ENCODE results near the gene MYO1D.
A peak's percentile ranks its signal among the peaks of the same experiment; 100 is the strongest.
"Not testable (repeated sequence)": the region's sequence is repeated elsewhere in the genome, so short reads cannot be mapped to it uniquely, and the experiment has no call there.

MYO1D gene

DNA sequence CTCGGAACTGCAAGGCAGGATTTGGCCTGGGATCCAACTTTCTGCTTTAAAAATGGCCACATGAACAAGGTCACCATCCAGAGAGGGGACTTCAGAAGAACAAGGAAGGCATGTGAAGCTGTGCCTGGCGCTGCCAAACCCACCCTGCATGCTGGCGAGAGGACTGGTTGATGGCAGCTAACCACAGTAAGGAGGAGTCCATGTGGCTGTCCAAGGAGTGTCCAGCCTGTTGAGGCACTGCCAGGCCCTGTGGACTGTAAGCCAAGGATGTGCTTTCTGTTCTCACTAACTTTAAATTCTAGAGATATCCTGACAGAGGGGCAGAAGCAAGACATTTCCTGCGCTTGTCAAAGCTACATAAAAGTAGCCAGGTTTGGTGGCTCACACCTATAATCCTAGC, 349.8 kb downstream of the MYO1D start:
- H3K9ac ChIP-seq (ENCODE audit: low read length) = no peak overlapping the region
- no peak overlapping the region for H2AFZ ChIP-seq (ENCODE audit: low read length)
- H3K36me3 ChIP-seq (replicated peaks; ENCODE audit: insufficient read depth, low read length) = no peaks in the 10 kb centered on the region
- H3F3A ChIP-seq (ENCODE audit: insufficient read depth, low read length) = peaks cover 18% of the 10 kb centered on the region
- TF ChIP-seq, protein P1, sequence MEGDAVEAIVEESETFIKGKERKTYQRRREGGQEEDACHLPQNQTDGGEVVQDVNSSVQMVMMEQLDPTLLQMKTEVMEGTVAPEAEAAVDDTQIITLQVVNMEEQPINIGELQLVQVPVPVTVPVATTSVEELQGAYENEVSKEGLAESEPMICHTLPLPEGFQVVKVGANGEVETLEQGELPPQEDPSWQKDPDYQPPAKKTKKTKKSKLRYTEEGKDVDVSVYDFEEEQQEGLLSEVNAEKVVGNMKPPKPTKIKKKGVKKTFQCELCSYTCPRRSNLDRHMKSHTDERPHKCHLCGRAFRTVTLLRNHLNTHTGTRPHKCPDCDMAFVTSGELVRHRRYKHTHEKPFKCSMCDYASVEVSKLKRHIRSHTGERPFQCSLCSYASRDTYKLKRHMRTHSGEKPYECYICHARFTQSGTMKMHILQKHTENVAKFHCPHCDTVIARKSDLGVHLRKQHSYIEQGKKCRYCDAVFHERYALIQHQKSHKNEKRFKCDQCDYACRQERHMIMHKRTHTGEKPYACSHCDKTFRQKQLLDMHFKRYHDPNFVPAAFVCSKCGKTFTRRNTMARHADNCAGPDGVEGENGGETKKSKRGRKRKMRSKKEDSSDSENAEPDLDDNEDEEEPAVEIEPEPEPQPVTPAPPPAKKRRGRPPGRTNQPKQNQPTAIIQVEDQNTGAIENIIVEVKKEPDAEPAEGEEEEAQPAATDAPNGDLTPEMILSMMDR (IDR thresholded peaks at IDR 0.05; ENCODE audit: low read length) = no peak
- TF ChIP-seq EZH2phosphoT487 (IDR thresholded peaks at IDR 0.05; ENCODE audit: low read length) = no peak
- TF ChIP-seq EZH2 (optimal IDR thresholded peaks at IDR 0.05; ENCODE audit: low read depth, low read length) = no peak
- no peak overlapping the region for H3K4me2 ChIP-seq (ENCODE audit: low read depth, low read length)
- no peak for DNase-seq
- no peak overlapping the region for H3K27ac ChIP-seq (ENCODE audit: low read length)
- peaks cover 3% of the 10 kb centered on the region; the same call in 1 of the 2 replicates for H4K20me1 ChIP-seq (ENCODE audit: insufficient read depth, low read length)
- no peaks in the 10 kb centered on the region for H3K9me2 ChIP-seq (replicated peaks; ENCODE audit: insufficient read depth, low read length)
- H3K4me1 ChIP-seq (ENCODE audit: low read length) = peaks cover 25% of the 10 kb centered on the region
- H3K9me3 ChIP-seq (replicated peaks; ENCODE audit: insufficient read depth, low read length) = no peaks in the 10 kb centered on the region
- H3K4me3 ChIP-seq (ENCODE audit: low read length) = no peak overlapping the region
- H3K79me2 ChIP-seq (ENCODE audit: low read length) = peaks cover 3% of the 10 kb centered on the region; the same call in 1 of the 2 replicates
- no peaks in the 10 kb centered on the region for H3K27me3 ChIP-seq (replicated peaks; ENCODE audit: insufficient read depth, low read length)

DNA sequence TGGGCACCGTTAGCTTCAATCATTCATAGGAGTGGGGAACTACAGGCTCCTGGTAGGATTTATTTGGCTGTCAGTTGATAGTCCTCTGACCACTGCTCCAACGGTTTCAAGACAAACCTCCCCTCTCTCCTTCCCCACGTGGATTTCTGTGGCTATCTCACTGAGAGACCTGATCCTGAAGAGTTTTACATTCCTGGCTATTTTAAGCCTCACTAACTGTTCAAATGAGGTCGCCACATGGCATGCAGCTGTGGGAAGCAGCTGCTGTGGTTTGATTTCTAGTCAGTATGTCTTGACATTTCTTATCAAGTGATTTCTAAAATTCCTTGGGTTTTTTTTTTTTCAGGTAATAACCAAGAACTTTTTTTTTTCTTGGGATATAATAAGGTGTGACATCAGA, 351.8 kb downstream of the MYO1D start:
- Histone ChIP-seq H3K9ac (ENCODE audit: low read length) (no peak overlapping the region), H3K27me3 (replicated peaks; ENCODE audit: insufficient read depth, low read length) (no peaks in the 10 kb centered on the region)

DNA sequence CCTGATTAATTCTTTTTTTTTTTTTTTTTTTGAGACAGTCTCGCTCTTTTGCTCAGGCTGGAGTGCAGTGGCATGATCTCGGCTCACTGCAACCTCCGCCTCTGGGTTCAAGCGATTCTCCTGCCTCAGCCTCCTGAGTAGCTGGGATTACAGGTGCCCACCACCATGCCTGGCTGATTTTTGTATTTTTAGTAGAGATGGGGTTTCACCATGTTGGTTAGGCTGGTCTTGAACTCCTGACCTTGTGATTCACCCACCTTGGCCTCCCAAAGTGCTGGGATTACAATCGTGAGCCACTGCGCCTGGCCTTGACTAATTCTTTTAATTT, 352.4 kb downstream of the MYO1D start:
- H3K4me1 ChIP-seq (ENCODE audit: low read length) = peaks cover 25% of the 10 kb centered on the region
- H3K27ac ChIP-seq (ENCODE audit: low read length) = not testable (repeated sequence)

More for the DNA sequence above, 351.8 kb downstream of the MYO1D start:
- Histone ChIP-seq H3K4me2 (ENCODE audit: low read depth, low read length) (no peak overlapping the region), H2AFZ (ENCODE audit: low read length) (no peak overlapping the region), H3K9me2 (replicated peaks; ENCODE audit: insufficient read depth, low read length) (no peaks in the 10 kb centered on the region), H3K27ac (ENCODE audit: low read length) (no peak overlapping the region), H3K36me3 (replicated peaks; ENCODE audit: insufficient read depth, low read length) (no peaks in the 10 kb centered on the region), H3K79me2 (ENCODE audit: low read length) (peaks cover 3% of the 10 kb centered on the region; the same call in 1 of the 2 replicates), H3K9me3 (replicated peaks; ENCODE audit: insufficient read depth, low read length) (no peaks in the 10 kb centered on the region), H3K4me3 (ENCODE audit: low read length) (no peak overlapping the region), H3F3A (ENCODE audit: insufficient read depth, low read length) (peaks cover 18% of the 10 kb centered on the region), H3K4me1 (ENCODE audit: low read length) (peaks cover 25% of the 10 kb centered on the region), H4K20me1 (ENCODE audit: insufficient read depth, low read length) (peaks cover 3% of the 10 kb centered on the region; the same call in 1 of the 2 replicates)
- no peak for DNase-seq
- TF ChIP-seq, protein P1 (IDR thresholded peaks at IDR 0.05; ENCODE audit: low read length) = no peak
- no peak for TF ChIP-seq EZH2phosphoT487 (IDR thresholded peaks at IDR 0.05; ENCODE audit: low read length)

DNA sequence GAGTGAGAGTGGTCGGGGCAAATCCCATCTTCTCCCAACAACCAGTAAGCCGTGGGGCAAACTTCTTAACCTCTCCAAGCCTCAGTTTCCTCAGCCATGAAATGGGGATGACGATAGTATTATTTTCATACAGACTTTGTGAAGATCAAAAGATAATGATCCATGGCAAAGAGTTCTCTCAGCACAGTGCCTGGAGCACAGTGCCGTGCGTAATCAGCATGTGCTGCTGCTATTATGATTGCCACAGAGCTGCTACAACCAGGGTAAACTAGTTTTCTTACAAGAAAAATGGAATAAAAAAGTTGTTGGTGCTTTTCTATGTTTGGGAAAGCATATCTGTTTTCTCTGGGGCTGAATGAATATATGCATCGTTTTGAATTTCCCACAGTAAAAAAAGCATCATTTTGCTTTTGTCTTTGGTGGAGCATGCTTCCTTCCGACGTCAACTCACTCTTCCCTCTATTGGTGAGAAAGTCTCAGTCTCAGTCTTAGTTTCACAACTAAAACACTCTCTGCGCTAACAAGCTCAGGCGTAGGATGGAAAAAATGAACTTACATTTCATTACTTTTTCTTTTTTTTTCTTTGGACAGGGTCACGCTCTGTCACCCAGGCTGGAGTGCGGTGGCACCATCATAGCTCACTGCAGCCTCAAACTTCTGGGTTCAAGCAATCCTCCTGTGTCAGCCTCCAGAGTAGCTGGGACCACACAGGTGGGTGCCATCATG, 352.9 kb downstream of the MYO1D start:
- peaks cover 3% of the 10 kb centered on the region; the same call in 1 of the 2 replicates for H4K20me1 ChIP-seq (ENCODE audit: insufficient read depth, low read length)
- H3K36me3 ChIP-seq (replicated peaks; ENCODE audit: insufficient read depth, low read length) = no peaks in the 10 kb centered on the region
- H3K4me3 ChIP-seq (ENCODE audit: low read length) = peak overlapping the region; percentile 15; the same call in 1 of the 2 replicates
- H3K4me2 ChIP-seq (ENCODE audit: low read depth, low read length) = peak overlapping the region; percentile 69
- peak; percentile 65 for DNase-seq
- no peaks in the 10 kb centered on the region for H3K27me3 ChIP-seq (replicated peaks; ENCODE audit: insufficient read depth, low read length)
- TF ChIP-seq, protein P1 (IDR thresholded peaks at IDR 0.05; ENCODE audit: low read length) = no peak
- TF ChIP-seq EZH2phosphoT487 (IDR thresholded peaks at IDR 0.05; ENCODE audit: low read length) (no peak), EZH2 (optimal IDR thresholded peaks at IDR 0.05; ENCODE audit: low read depth, low read length) (no peak)
- H3K27ac ChIP-seq (ENCODE audit: low read length) = peak overlapping the region; percentile 65
- H2AFZ ChIP-seq (ENCODE audit: low read length) = no peak overlapping the region
- H3K9ac ChIP-seq (ENCODE audit: low read length) = peak overlapping the region; percentile 25; the same call in 1 of the 2 replicates
- H3K79me2 ChIP-seq (ENCODE audit: low read length) = peaks cover 3% of the 10 kb centered on the region; the same call in 1 of the 2 replicates
- H3K9me3 ChIP-seq (replicated peaks; ENCODE audit: insufficient read depth, low read length) = no peaks in the 10 kb centered on the region
- H3K4me1 ChIP-seq (ENCODE audit: low read length) = peaks cover 25% of the 10 kb centered on the region
- no peaks in the 10 kb centered on the region for H3K9me2 ChIP-seq (replicated peaks; ENCODE audit: insufficient read depth, low read length)
- peaks cover 18% of the 10 kb centered on the region for H3F3A ChIP-seq (ENCODE audit: insufficient read depth, low read length)

More for the DNA sequence above, 352.4 kb downstream of the MYO1D start:
- H3K9me2 ChIP-seq (replicated peaks; ENCODE audit: insufficient read depth, low read length); H2AFZ ChIP-seq (ENCODE audit: low read length); DNase-seq; H3K9ac ChIP-seq (ENCODE audit: low read length); H4K20me1 ChIP-seq (ENCODE audit: insufficient read depth, low read length); H3K79me2 ChIP-seq (ENCODE audit: low read length); H3K4me3 ChIP-seq (ENCODE audit: low read length); H3K36me3 ChIP-seq (replicated peaks; ENCODE audit: insufficient read depth, low read length); H3K27me3 ChIP-seq (replicated peaks; ENCODE audit: insufficient read depth, low read length); H3K9me3 ChIP-seq (replicated peaks; ENCODE audit: insufficient read depth, low read length): not testable (repeated sequence)
- H3F3A ChIP-seq (ENCODE audit: insufficient read depth, low read length) = peaks cover 18% of the 10 kb centered on the region
- H3K4me2 ChIP-seq (ENCODE audit: low read depth, low read length) = peak overlapping the region; percentile 69; the same call in 1 of the 2 replicates

Data from MM.1S (cell line).